Natural killer cell treated with Interleukin-12 subunit alpha and Interleukin-12 subunit beta and Interleukin-15 and Interleukin-18, amount 100 ng/mL, for 72 hours (primary cell): ENCODE results near the gene C1orf232. TPM values are rescaled to one million over a fixed set of nuclear protein-coding genes. Genes with fewer than 3 reads are reported as not detected.
A peak's percentile ranks its signal among the peaks of the same experiment; 100 is the strongest.

ENCODE experiments used
- ATAC-seq, 2 donors: fragments of 150-1000 bp; cut with Tn5 transposase in 1 of 2; sonication (Bioruptor Pico), chemical (Tn5 transposase) in 1 of 2; 2 replicates each; pipeline ENCODE4 v1.10.0; 2021
- DNase-seq: peaks from one replicate; pipeline ENCODE4 v3.0.0; 2022; ENCODE audit warnings: low spot score
- H3K27ac Mint-ChIP-seq, 2 donors: 1 replicate in 1 of 2; 2 replicates in 1 of 2; pipeline ENCODE4 v1.8.0; 2022; ENCODE audit warnings: mixed read lengths in 2 of 2, mild to moderate bottlenecking in 1 of 2, moderate library complexity in 1 of 2
- H3K27me3 Mint-ChIP-seq, 2 donors: 1 replicate in 1 of 2; 2 replicates in 1 of 2; pipeline ENCODE4 v1.8.0; 2022; ENCODE audit warnings: mixed read lengths in 2 of 2
- H3K36me3 Mint-ChIP-seq: one replicate; pipeline ENCODE4 v1.8.0; 2022; ENCODE audit warnings: mixed read lengths
- H3K4me1 Mint-ChIP-seq, 2 donors: 1 replicate in 1 of 2; 2 replicates in 1 of 2; pipeline ENCODE4 v1.8.0; 2022; ENCODE audit warnings: low read depth in 2 of 2, mixed read lengths in 2 of 2, mild to moderate bottlenecking in 1 of 2
- H3K4me3 Mint-ChIP-seq: one replicate; pipeline ENCODE4 v1.8.0; 2022; ENCODE audit warnings: mixed read lengths
- H3K9me3 Mint-ChIP-seq: 2 replicates; pipeline ENCODE4 v1.8.0; 2022; ENCODE audit warnings: mixed read lengths
- total RNA-seq, 2 donors: library from RNA; stranded (reverse); gene quantifications; one replicate each; pipeline ENCODE4 v1.2.3, GENCODE V29; 2022

C1orf232 gene
- total RNA-seq, 2 donors from 2014 or later: not detected

DNA sequence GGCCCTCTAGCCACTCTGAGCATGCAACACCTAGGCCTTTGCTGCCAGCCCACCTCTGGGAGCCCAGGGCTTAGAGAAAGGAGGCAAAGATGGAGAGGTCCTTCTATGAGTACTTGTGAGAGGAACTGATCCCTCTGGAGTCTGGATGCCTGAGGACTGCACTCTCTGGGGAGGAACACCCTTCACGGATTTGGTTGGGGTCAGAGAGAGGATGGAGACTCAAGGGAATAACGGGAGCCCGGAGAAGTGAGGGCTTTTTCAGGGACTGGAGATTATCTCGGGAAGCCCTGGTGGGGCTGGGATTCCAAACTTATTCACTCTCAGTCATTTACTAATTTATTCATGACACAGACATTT lies 413 bp upstream of the C1orf232 start:
- Mint-ChIP-seq H3K4me1 (peaks cover 9 to 30% of the 10 kb centered on the region in 2 donors), H3K9me3 (no peaks in the 10 kb centered on the region), H3K36me3 (no peaks in the 10 kb centered on the region), H3K27me3 (peaks cover 0 to 16% of the 10 kb centered on the region in 2 donors), H3K4me3 (peak overlapping the region; percentile 90), H3K27ac (peak overlapping the region in 1 of 2 donors; percentile 55)
- DNase-seq: no peak
- no peak for ATAC-seq

- H3K9me3 Mint-ChIP-seq: no peaks in the 10 kb centered on the region
- peaks cover 6 to 23% of the 10 kb centered on the region in 2 donors for H3K27me3 Mint-ChIP-seq
- ATAC-seq: no peak
- DNase-seq: no peak
- peak overlapping the region in 1 of 2 donors; percentile 6 for H3K27ac Mint-ChIP-seq
- no peak overlapping the region for H3K4me3 Mint-ChIP-seq
- H3K4me1 Mint-ChIP-seq: peaks cover 13 to 32% of the 10 kb centered on the region in 2 donors
- no peaks in the 10 kb centered on the region for H3K36me3 Mint-ChIP-seq
Measured at GRCh38 chr1:26166719-26167281, 2.0 kb downstream of the C1orf232 start.

DNA sequence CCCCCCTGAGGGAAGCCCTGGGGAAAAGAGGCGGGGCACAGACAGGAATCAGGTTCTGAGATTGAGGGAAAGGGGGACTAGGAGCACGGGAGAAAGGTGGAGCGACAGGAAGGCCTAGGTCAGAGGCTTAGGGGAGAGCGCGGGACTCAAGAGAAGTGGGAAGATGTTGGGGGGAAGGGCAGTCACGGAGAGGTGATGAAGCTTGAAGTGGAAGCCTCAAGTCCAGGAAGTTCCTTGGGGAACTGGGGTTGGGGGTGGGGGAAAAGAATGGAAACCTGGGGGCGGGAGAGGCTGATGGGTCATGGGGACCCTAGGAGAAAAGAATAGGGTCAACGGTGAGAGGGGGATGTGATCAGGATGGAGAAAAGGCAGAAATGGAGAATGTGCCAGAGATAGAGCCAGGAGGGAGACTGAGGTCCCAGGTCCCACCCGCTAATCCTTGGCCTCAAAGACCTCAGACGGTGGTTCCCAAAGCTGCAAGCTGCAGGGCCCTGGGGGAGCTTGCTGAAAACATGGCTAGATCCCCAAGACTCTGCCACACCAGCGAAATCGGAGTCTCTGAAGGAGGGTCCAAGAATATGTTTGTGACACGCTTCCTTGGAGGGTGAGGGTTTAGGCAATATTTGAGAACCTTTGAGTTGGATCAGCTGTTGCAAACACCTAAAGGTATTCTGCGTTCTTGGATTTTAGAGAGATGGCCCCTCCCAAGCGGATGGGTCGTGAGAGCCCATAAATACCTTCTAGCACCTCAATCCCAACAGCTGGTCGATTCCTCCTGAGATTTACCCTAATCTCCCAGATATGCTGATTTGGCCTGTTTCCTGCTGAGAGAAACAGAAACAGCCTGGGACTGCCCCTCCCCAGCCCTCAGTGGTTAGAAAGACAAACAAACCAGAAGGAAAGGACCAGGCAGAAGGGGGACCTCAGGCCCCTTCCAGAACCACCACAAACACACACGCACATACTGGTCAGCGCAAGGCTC lies 3.6 kb downstream of the C1orf232 start:
- Mint-ChIP-seq H3K36me3 (no peaks in the 10 kb centered on the region), H3K4me3 (peak overlapping the region; percentile 26)

GRCh38 chr1:26164036-26164860 lies 4.5 kb downstream of the C1orf232 start:
- peak overlapping the region; percentile 26 for H3K4me3 Mint-ChIP-seq
- no peak overlapping the region for H3K27ac Mint-ChIP-seq
- ATAC-seq: peak; percentile 74 to 79
- peaks cover 13 to 24% of the 10 kb centered on the region in 2 donors for H3K4me1 Mint-ChIP-seq
- H3K9me3 Mint-ChIP-seq: no peaks in the 10 kb centered on the region
- no peaks in the 10 kb centered on the region for H3K36me3 Mint-ChIP-seq
- peak; percentile 64 for DNase-seq
- H3K27me3 Mint-ChIP-seq: peaks cover 14 to 26% of the 10 kb centered on the region in 2 donors

More for the DNA sequence above, 3.6 kb downstream of the C1orf232 start:
- ATAC-seq (no peak), DNase-seq (no peak)
- peaks cover 6 to 23% of the 10 kb centered on the region in 2 donors for H3K27me3 Mint-ChIP-seq
- H3K9me3 Mint-ChIP-seq: no peaks in the 10 kb centered on the region
- H3K4me1 Mint-ChIP-seq: peaks cover 13 to 25% of the 10 kb centered on the region in 2 donors
- no peak overlapping the region for H3K27ac Mint-ChIP-seq

- Mint-ChIP-seq H3K27ac (no peak overlapping the region), H3K36me3 (no peaks in the 10 kb centered on the region), H3K27me3 (peaks cover 14 to 30% of the 10 kb centered on the region in 2 donors), H3K4me3 (no peak overlapping the region), H3K4me1 (peaks cover 13 to 24% of the 10 kb centered on the region in 2 donors), H3K9me3 (no peaks in the 10 kb centered on the region)
- no peak for DNase-seq
- ATAC-seq: no peak
Measured at GRCh38 chr1:26163684-26164035, 5.1 kb downstream of the C1orf232 start.

DNA sequence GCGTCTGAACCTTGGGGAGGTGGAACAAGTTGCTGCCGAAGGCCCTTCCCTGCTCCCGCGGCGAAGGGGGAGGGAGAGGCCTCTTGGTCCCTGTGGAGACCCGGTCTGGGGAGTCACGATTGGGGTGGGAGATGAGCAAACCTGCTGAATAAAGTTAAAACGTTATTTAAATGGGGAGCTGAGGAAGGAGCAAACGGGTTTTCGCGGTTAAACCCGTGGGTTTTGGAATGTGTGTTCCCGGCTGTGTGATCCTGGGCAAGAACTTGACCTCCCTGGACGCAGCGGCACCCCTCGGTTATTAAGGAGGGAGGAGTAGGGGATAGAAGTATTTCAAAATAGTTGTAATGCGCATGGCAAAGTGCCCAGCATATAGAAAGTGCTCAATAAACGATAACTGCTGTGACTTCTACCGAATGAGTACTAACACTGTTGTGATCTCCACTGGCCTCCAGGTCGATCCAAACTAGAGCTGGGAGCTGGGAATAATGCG lies 6.5 kb downstream of the C1orf232 start:
- H3K4me1 Mint-ChIP-seq: peaks cover 13 to 24% of the 10 kb centered on the region in 2 donors
- peaks cover 14 to 30% of the 10 kb centered on the region in 2 donors for H3K27me3 Mint-ChIP-seq

DNA sequence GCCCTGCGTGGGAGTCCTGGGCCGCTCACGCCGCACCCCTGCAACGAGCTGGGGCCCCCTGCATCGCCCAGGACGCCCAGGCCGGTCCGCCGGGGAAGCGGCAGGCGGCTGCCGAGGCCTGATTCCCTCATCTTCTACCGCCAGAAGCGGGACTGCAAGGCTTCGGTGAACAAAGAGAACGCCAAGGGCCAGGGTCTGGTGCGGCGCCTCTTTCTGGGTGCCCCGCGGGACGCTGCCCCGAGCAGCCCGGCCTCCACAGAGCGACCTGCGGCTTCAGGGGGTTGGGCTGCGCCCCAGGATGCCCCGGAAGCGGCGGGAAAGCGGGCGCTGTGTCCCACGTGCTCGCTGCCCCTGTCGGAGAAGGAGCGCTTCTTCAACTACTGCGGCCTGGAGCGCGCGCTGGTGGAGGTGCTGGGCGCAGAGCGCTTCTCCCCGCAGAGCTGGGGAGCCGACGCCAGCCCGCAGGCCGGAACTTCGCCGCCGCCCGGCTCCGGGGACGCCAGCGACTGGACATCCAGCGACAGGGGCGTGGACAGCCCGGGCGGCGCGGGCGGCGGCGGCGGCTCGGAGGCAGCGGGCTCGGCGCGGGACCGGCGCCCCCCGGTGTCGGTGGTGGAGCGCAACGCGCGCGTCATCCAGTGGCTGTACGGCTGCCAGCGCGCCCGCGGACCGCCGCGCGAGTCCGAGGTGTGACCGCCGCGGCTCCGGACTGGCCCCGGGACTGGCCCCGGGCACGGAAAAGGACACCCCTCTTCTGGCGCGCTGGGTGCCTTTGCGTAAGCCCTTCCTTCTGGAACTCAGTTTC lies 7.1 kb downstream of the C1orf232 start:
- H3K27me3 Mint-ChIP-seq: peaks cover 14 to 28% of the 10 kb centered on the region in 2 donors
- no peaks in the 10 kb centered on the region for H3K36me3 Mint-ChIP-seq
- ATAC-seq (peak; percentile 60 to 68), DNase-seq (peak; percentile 68)
- H3K4me3 Mint-ChIP-seq: no peak overlapping the region
- no peak overlapping the region for H3K27ac Mint-ChIP-seq
- H3K9me3 Mint-ChIP-seq: no peaks in the 10 kb centered on the region
- peaks cover 13 to 20% of the 10 kb centered on the region in 2 donors for H3K4me1 Mint-ChIP-seq

More for the DNA sequence above, 6.5 kb downstream of the C1orf232 start:
- ATAC-seq (no peak), DNase-seq (no peak)
- Mint-ChIP-seq H3K36me3 (no peaks in the 10 kb centered on the region), H3K27ac (no peak overlapping the region), H3K4me3 (no peak overlapping the region), H3K9me3 (no peaks in the 10 kb centered on the region)

DNA sequence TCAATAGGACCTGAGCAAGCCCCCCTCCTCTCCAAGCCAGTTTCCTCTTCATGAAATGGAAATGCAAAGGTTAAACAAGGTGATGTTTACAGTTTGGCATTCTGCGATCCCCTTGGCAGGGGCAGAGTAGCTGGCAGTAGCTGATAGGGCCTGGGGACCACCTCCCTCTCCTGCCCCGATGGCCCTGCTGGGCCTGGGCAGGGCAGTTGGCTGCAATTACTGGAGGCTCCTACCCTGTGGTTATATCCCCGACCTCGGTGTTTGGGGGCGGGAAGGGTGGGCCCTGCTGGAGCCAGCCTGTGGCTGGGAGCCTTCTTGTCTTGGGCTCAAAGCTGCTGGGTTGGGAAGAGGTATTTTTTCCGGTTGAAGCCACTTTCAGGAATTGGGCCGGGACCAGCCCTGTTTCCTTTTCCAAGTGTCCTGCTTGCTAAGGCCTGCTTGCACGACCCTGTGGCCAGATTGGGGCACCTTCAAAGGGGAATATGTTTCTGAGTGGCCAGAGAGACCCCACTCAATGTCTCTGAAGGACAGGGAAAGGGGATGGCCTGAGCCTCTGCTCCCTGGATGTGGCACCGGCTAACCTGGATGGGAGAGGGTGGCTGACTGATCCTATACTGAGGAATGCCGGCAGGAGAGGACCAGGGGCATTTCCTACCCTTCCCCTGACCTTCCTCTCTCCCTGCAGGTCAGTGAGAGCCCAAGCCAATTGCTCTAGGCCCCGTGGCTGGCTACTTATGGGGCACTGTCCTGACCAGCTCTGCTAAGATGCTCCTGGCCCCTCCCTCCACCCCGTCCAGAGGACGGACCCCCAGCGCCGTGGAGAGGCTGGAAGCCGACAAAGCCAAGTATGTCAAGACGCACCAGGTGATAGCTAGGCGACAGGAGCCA lies 8.0 kb downstream of the C1orf232 start:
- no peak for ATAC-seq
- H3K4me3 Mint-ChIP-seq: no peak overlapping the region
- H3K36me3 Mint-ChIP-seq: no peaks in the 10 kb centered on the region
- peaks cover 13 to 15% of the 10 kb centered on the region in 2 donors for H3K4me1 Mint-ChIP-seq
- no peak for DNase-seq
- H3K27me3 Mint-ChIP-seq: peaks cover 14 to 31% of the 10 kb centered on the region in 2 donors
- H3K27ac Mint-ChIP-seq: no peak overlapping the region
- H3K9me3 Mint-ChIP-seq: no peaks in the 10 kb centered on the region

DNA sequence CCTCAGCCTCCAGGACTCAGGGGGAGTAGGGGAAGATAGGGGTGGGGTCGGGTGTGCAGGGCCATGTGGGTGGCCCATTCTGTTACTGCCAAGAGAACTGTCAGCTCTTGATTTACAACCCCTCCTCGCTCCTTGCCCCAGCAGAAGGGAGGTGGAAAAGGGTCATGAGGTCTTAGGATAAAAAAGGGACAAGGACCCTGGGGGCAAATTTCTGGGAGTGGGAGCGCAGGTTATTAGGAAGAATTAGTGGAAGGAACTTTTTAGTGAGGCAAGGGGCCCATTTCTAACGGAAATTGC lies 9.1 kb downstream of the C1orf232 start:
- peaks cover 6 to 7% of the 10 kb centered on the region in 2 donors for H3K4me1 Mint-ChIP-seq
- ATAC-seq: no peak
- H3K4me3 Mint-ChIP-seq: no peak overlapping the region
- DNase-seq: no peak
- H3K36me3 Mint-ChIP-seq: no peaks in the 10 kb centered on the region
- H3K27me3 Mint-ChIP-seq: peaks cover 24 to 29% of the 10 kb centered on the region in 2 donors
- H3K9me3 Mint-ChIP-seq: no peaks in the 10 kb centered on the region
- no peak overlapping the region for H3K27ac Mint-ChIP-seq

- H3K27ac Mint-ChIP-seq: no peak within 1 kb of the TSS
- ATAC-seq (no peak), DNase-seq (no peak)
- no peaks in the 10 kb centered on the region for H3K36me3 Mint-ChIP-seq
- peaks cover 28 to 30% of the 10 kb centered on the region in 2 donors for H3K27me3 Mint-ChIP-seq
- no peaks in the 10 kb centered on the region for H3K9me3 Mint-ChIP-seq
- peaks cover 3 to 5% of the 10 kb centered on the region in 2 donors for H3K4me1 Mint-ChIP-seq
- H3K4me3 Mint-ChIP-seq: no peak within 1 kb of the TSS
Measured at GRCh38 chr1:26158908-26159742, 9.6 kb downstream of the C1orf232 start, which contains the start of gene FAM110D. Gene FAM110D (plus strand): TSS chr1:26159079. CDS start chr1:26161292, 2,213 bp downstream.

- DNase-seq: no peak
- peaks cover 3 to 5% of the 10 kb centered on the region in 2 donors for H3K4me1 Mint-ChIP-seq
- no peak overlapping the region for H3K27ac Mint-ChIP-seq
- no peak overlapping the region for H3K4me3 Mint-ChIP-seq
- peaks cover 32 to 33% of the 10 kb centered on the region in 2 donors for H3K27me3 Mint-ChIP-seq
- ATAC-seq: no peak
- no peaks in the 10 kb centered on the region for H3K36me3 Mint-ChIP-seq
- H3K9me3 Mint-ChIP-seq: no peaks in the 10 kb centered on the region
Measured at GRCh38 chr1:26158271-26158907, 10.4 kb downstream of the C1orf232 start.
